ENCODE results near the gene CLTRN.
A peak's percentile ranks its signal among the peaks of the same experiment; 100 is the strongest.

The CLTRN gene

DNA sequence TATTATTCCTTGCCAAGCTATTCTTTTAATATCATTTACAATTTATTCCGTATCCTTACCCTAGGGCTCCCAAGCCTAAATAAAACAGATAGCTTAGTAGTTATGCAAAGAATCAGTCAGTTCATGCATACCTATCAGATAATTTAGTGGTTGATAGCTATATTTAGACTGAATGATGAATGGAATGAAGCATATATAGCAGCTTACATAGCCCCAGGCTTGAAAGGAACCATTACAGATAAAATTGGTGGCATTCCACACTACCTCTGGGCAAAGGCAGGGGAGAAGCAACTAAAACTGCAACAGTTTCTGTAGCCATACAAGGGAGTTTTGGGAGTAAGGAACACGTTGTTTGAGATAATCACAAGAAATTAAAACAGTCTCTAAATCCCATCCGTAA is 66.6 kb downstream of the CLTRN start:
- Histone ChIP-seq H3K9me3 (ENCODE audit: insufficient read depth, low read depth, low read length) (no peaks in the 10 kb centered on the region), H2AFZ (ENCODE audit: insufficient read depth, low read length, poor library complexity) (no peak overlapping the region), H2BK120ac (ENCODE audit: insufficient read depth, low read length, poor library complexity) (no peak overlapping the region), H3K4me3 (ENCODE audit: low read depth, low read length) (no peak overlapping the region), H3K4me1 (ENCODE audit: control insufficient read depth in 1 of 2, insufficient read depth in 2 of 2, low read length in 2 of 2) (peaks cover 0 to 4% of the 10 kb centered on the region in 2 experiments), H2AK5ac (ENCODE audit: low read length) (no peak overlapping the region), H3K79me2 (ENCODE audit: control insufficient read depth, insufficient read depth, low read length, poor library complexity) (no peaks in the 10 kb centered on the region), H3K27me3 (ENCODE audit: insufficient read depth, low read length) (no peaks in the 10 kb centered on the region), H3K4ac (ENCODE audit: low read depth, low read length) (no peak overlapping the region), H3K27ac (ENCODE audit: low read depth, low read length) (no peak overlapping the region), H3K79me1 (ENCODE audit: low read length) (peaks cover 3% of the 10 kb centered on the region), H3K23ac (ENCODE audit: low read length) (no peak overlapping the region), H4K12ac (ENCODE audit: low read depth, low read length) (no peak overlapping the region), H3K4me2 (ENCODE audit: low read length) (no peak overlapping the region), H3K18ac (ENCODE audit: low read length) (no peak overlapping the region), H3K14ac (ENCODE audit: low read length) (no peak overlapping the region), H2BK12ac (ENCODE audit: low read length) (no peak overlapping the region), H3K36me3 (ENCODE audit: control insufficient read depth in 1 of 2, insufficient read depth in 2 of 2, low read length in 2 of 2) (no peaks in the 10 kb centered on the region), H2BK5ac (ENCODE audit: low read depth, low read length, poor library complexity) (no peak overlapping the region), H4K8ac (ENCODE audit: low read depth, low read length) (no peak overlapping the region), H3K9ac (ENCODE audit: low read length) (no peak overlapping the region), H4K91ac (ENCODE audit: low read depth, low read length) (no peak overlapping the region)
- peak; percentile 44 to 84 for DNase-seq
- no CpG with 5 or more reads among the region's 3 CpGs for WGBS (ENCODE audit: extremely low coverage, insufficient coverage, insufficient read length)

DNA sequence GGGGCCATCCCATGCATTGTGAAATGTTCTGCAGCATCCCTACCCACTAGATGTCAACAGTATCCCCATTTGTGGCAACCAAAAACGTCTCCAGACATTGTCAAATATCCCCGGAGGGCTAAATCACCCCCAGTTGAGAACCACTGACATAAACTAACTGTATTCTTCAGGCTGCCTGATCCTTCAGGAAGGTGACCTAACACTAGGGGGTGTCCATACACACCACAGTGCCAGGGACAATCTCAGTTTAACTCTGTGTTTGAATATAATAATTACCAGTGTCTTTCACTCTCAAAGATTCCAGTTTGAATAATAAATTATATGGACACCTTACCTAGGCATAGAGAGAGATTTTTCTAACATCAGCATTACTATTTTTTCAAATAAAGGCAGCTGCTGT is 70.2 kb downstream of the CLTRN start:
- Histone ChIP-seq H3K18ac (ENCODE audit: low read length) (no peak overlapping the region), H3K27me3 (ENCODE audit: insufficient read depth, low read length) (no peaks in the 10 kb centered on the region), H2BK120ac (ENCODE audit: insufficient read depth, low read length, poor library complexity) (no peak overlapping the region), H3K79me2 (ENCODE audit: control insufficient read depth, insufficient read depth, low read length, poor library complexity) (no peaks in the 10 kb centered on the region), H2AK5ac (ENCODE audit: low read length) (no peak overlapping the region), H3K14ac (ENCODE audit: low read length) (no peak overlapping the region), H2AFZ (ENCODE audit: insufficient read depth, low read length, poor library complexity) (no peak overlapping the region), H3K27ac (ENCODE audit: low read depth, low read length) (no peak overlapping the region), H2BK12ac (ENCODE audit: low read length) (no peak overlapping the region), H4K12ac (ENCODE audit: low read depth, low read length) (no peak overlapping the region), H3K79me1 (ENCODE audit: low read length) (peaks cover 3% of the 10 kb centered on the region), H3K4ac (ENCODE audit: low read depth, low read length) (no peak overlapping the region), H3K9ac (ENCODE audit: low read length) (no peak overlapping the region), H3K4me1 (ENCODE audit: control insufficient read depth in 1 of 2, insufficient read depth in 2 of 2, low read length in 2 of 2) (peaks cover 0 to 2% of the 10 kb centered on the region in 2 experiments), H4K8ac (ENCODE audit: low read depth, low read length) (no peak overlapping the region), H4K91ac (ENCODE audit: low read depth, low read length) (no peak overlapping the region), H3K23ac (ENCODE audit: low read length) (no peak overlapping the region), H3K4me3 (ENCODE audit: low read depth, low read length) (no peak overlapping the region), H3K4me2 (ENCODE audit: low read length) (no peak overlapping the region), H2BK5ac (ENCODE audit: low read depth, low read length, poor library complexity) (no peak overlapping the region), H3K36me3 (ENCODE audit: control insufficient read depth in 1 of 2, insufficient read depth in 2 of 2, low read length in 2 of 2) (no peaks in the 10 kb centered on the region), H3K9me3 (ENCODE audit: insufficient read depth, low read depth, low read length) (no peaks in the 10 kb centered on the region)
- DNase-seq = no peak
- WGBS (ENCODE audit: extremely low coverage, insufficient coverage, insufficient read length) = no CpG with 5 or more reads among the region's 2 CpGs

DNA sequence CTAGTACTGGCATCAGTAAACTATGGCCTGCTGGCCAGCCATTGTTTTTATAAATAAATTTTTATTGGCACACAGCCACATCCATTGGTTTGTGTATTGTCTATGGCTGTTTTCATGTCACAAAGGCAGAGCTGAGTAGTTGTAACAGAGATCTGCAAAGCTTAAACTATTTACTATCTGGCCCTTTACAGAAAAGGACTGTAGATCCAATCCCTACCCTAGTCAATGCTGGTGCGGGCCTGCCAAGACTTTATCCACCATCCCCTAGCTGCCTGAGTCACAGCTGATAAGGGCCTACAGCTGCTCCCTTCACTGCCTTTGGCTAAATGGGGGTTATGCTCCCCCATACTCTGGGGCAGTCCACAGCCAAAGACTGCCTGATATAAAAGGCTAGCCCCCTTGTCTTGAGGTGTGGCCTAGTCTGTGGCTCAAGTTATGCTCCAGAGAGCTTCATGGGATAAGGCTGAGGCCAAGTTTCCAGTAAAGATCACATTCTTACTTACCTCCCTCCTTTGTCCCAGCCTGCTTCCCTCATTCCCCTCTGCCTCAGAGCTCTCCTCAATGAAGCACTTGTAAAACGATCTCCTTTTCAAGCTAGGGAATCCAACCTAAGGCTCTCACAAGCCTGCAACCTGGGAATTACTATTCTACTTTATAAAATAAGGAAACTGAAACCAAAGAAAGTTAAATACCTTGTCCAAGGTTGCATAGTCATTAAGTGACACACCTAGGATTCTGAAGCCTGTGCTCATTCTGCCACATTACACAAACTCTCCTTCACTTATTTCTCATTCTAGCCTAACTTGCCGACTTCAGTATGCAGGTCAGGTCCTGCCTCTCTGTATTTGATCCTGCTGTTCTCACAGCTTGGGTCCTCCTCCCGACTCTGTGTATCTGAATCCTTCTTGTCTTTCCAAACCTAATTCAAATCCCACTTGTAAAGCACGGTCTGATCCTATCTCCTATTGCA is 84.5 kb downstream of the CLTRN start:
- H3K36me3 ChIP-seq (ENCODE audit: control insufficient read depth in 1 of 2, insufficient read depth in 2 of 2, low read length in 2 of 2) = no peaks in the 10 kb centered on the region
- H3K9ac ChIP-seq (ENCODE audit: low read length) = no peak overlapping the region
- no peak overlapping the region for H3K18ac ChIP-seq (ENCODE audit: low read length)
- no peak overlapping the region for H2BK5ac ChIP-seq (ENCODE audit: low read depth, low read length, poor library complexity)
- DNase-seq = peak; percentile 52 to 71
- no peak overlapping the region for H4K8ac ChIP-seq (ENCODE audit: low read depth, low read length)
- H3K4me3 ChIP-seq (ENCODE audit: low read depth, low read length) = no peak overlapping the region
- no peak overlapping the region for H2BK120ac ChIP-seq (ENCODE audit: insufficient read depth, low read length, poor library complexity)
- H4K12ac ChIP-seq (ENCODE audit: low read depth, low read length) = no peak overlapping the region
- no peak overlapping the region for H4K91ac ChIP-seq (ENCODE audit: low read depth, low read length)
- H3K9me3 ChIP-seq (ENCODE audit: insufficient read depth, low read depth, low read length) = no peaks in the 10 kb centered on the region
- H3K14ac ChIP-seq (ENCODE audit: low read length) = no peak overlapping the region
- no peak overlapping the region for H3K4me2 ChIP-seq (ENCODE audit: low read length)
- H3K79me1 ChIP-seq (ENCODE audit: low read length) = no peaks in the 10 kb centered on the region
- H3K23ac ChIP-seq (ENCODE audit: low read length) = no peak overlapping the region
- no peaks in the 10 kb centered on the region for H3K4me1 ChIP-seq (ENCODE audit: control insufficient read depth in 1 of 2, insufficient read depth in 2 of 2, low read length in 2 of 2)
- H2BK12ac ChIP-seq (ENCODE audit: low read length) = no peak overlapping the region
- H3K27me3 ChIP-seq (ENCODE audit: insufficient read depth, low read length) = no peaks in the 10 kb centered on the region
- H2AFZ ChIP-seq (ENCODE audit: insufficient read depth, low read length, poor library complexity) = no peak overlapping the region
- WGBS (ENCODE audit: extremely low coverage, insufficient coverage, insufficient read length) = no CpG with 5 or more reads among the region's 5 CpGs
- H2AK5ac ChIP-seq (ENCODE audit: low read length) = no peak overlapping the region
- no peak overlapping the region for H3K27ac ChIP-seq (ENCODE audit: low read depth, low read length)
- no peak overlapping the region for H3K4ac ChIP-seq (ENCODE audit: low read depth, low read length)
- H3K79me2 ChIP-seq (ENCODE audit: control insufficient read depth, insufficient read depth, low read length, poor library complexity) = no peaks in the 10 kb centered on the region

Data from trophoblast cell (in vitro differentiated cells and primary cell).